Large intestine (tissue), 3 donors: ENCODE data around the gene GARIN5B. TPM values are rescaled to one million over a fixed set of nuclear protein-coding genes. Genes with fewer than 3 reads are reported as not detected.
"Not testable (repeated sequence)": the region's sequence is repeated elsewhere in the genome, so short reads cannot be mapped to it uniquely, and the experiment has no call there.

Experiments
- DNase-seq, 2 donors: peaks; one replicate each; pipeline versions ENCODE4 v3.0.0 to v3.0.0-alpha.2; 2013
- H3K27ac ChIP-seq: one replicate; pipeline ENCODE4 v1.5.1; 2013; ENCODE audit warnings: low read length
- H3K27me3 ChIP-seq: 2 replicates; pipeline ENCODE4 v1.6.1; 2013; ENCODE audit warnings: low read length; ENCODE audit not compliant: control insufficient read depth, insufficient read depth
- H3K36me3 ChIP-seq: 2 replicates; pipeline ENCODE4 v1.6.1; 2013; ENCODE audit warnings: low read length; ENCODE audit not compliant: control insufficient read depth, insufficient read depth
- H3K4me1 ChIP-seq: one replicate; pipeline ENCODE4 v1.6.1; 2013; ENCODE audit warnings: low read length; ENCODE audit not compliant: control insufficient read depth, insufficient read depth
- H3K4me3 ChIP-seq: one replicate; pipeline ENCODE4 v1.5.1; 2013; ENCODE audit warnings: low read length
- H3K9me3 ChIP-seq: one replicate; pipeline ENCODE4 v1.6.1; 2013; ENCODE audit warnings: mild to moderate bottlenecking, low read depth, low read length, moderate library complexity; ENCODE audit not compliant: control insufficient read depth
- WGBS: methylation state at CpG from one replicate; pipeline ENCODE4 v1.1.5; 2013; ENCODE audit warnings: low lambda C conversion rate; ENCODE audit not compliant: insufficient coverage; 5-methylcytosine and 5-hydroxymethylcytosine counted together
- polyA plus RNA-seq: library from polyadenylated mRNA; unstranded; fragments of 120-200 nt; gene quantifications from one replicate; pipeline ENCODE4 v1.2.1, GENCODE V29; 2013

GARIN5B gene
- polyA plus RNA-seq, 1 donor, result 0.03 TPM

- WGBS, result no CpG with 5 or more reads among the region's 63 CpGs
- peak; percentile 100 for DNase-seq
- Histone ChIP-seq H3K36me3 (peaks cover 22% of the 10 kb centered on the region), H3K27ac (peak within 1 kb of the TSS; percentile 98), H3K27me3 (no peaks in the 10 kb centered on the region), H3K4me1 (peaks cover 19% of the 10 kb centered on the region), H3K9me3 (no peaks in the 10 kb centered on the region), H3K4me3 (peak within 1 kb of the TSS; percentile 65)
Measured at GRCh38 chr19:55339105-55339888, 23.8 kb downstream of the GARIN5B start, which contains the start of gene KMT5C. Gene KMT5C, plus strand, starts transcription at chr19:55339876. Its CDS starts 2,061 bp downstream, at chr19:55341937.

- no peak for DNase-seq
- H3K27me3 ChIP-seq, result no peaks in the 10 kb centered on the region
- no peak overlapping the region for H3K27ac ChIP-seq
- no CpG with 5 or more reads among the region's 7 CpGs for WGBS
- peaks cover 2% of the 10 kb centered on the region for H3K9me3 ChIP-seq
- H3K4me3 ChIP-seq, result no peak overlapping the region
- H3K36me3 ChIP-seq, result no peaks in the 10 kb centered on the region
- peaks cover 24% of the 10 kb centered on the region for H3K4me1 ChIP-seq
Measured at GRCh38 chr19:55336101-55336500, 27.0 kb downstream of the GARIN5B start.

GRCh38 chr19:55333870-55334269, 29.2 kb downstream of the GARIN5B start:
- DNase-seq, result peak; percentile 96 to 99
- H3K27ac ChIP-seq, result peak overlapping the region; percentile 92
- H3K4me1 ChIP-seq, result peaks cover 19% of the 10 kb centered on the region
- H3K9me3 ChIP-seq, result peaks cover 3% of the 10 kb centered on the region
- no peaks in the 10 kb centered on the region for H3K36me3 ChIP-seq
- no CpG with 5 or more reads among the region's 11 CpGs for WGBS
- H3K4me3 ChIP-seq, result no peak overlapping the region
- no peaks in the 10 kb centered on the region for H3K27me3 ChIP-seq

GRCh38 chr19:55329791-55330190, 33.3 kb downstream of the GARIN5B start:
- peaks cover 21% of the 10 kb centered on the region for H3K4me1 ChIP-seq
- H3K27me3 ChIP-seq, H3K4me3 ChIP-seq, H3K27ac ChIP-seq, DNase-seq, H3K36me3 ChIP-seq, H3K9me3 ChIP-seq: not testable (repeated sequence)
- WGBS, result no CpG with 5 or more reads among the region's 6 CpGs

GRCh38 chr19:55328774-55329318, 34.2 kb downstream of the GARIN5B start:
- DNase-seq, H3K27me3 ChIP-seq, H3K36me3 ChIP-seq, H3K9me3 ChIP-seq, H3K4me3 ChIP-seq, H3K27ac ChIP-seq: not testable (repeated sequence)
- 95% methylated on average over 2 of the region's 4 CpGs for WGBS
- peaks cover 14% of the 10 kb centered on the region for H3K4me1 ChIP-seq

- peaks cover 5% of the 10 kb centered on the region for H3K9me3 ChIP-seq
- peak within 1 kb of the TSS; percentile 8 for H3K27ac ChIP-seq
- H3K36me3 ChIP-seq, result no peaks in the 10 kb centered on the region
- 100% methylated on average over 4 of the region's 14 CpGs for WGBS
- no peaks in the 10 kb centered on the region for H3K27me3 ChIP-seq
- H3K4me3 ChIP-seq, result no peak within 1 kb of the TSS
- H3K4me1 ChIP-seq, result peaks cover 28% of the 10 kb centered on the region
- no peak for DNase-seq
Measured at GRCh38 chr19:55325172-55325571, 37.9 kb downstream of the GARIN5B start, which contains the start of gene TMEM150B. Gene TMEM150B, minus strand, starts transcription at chr19:55325341. Its CDS starts 4,305 bp downstream, at chr19:55321036.

GRCh38 chr19:55324662-55325061, 38.4 kb downstream of the GARIN5B start:
- H3K4me3 ChIP-seq, result no peak overlapping the region

GRCh38 chr19:55322204-55322885, 40.7 kb downstream of the GARIN5B start:
- Histone ChIP-seq H3K36me3 (peaks cover 4% of the 10 kb centered on the region), H3K27me3 (no peaks in the 10 kb centered on the region), H3K27ac (peak overlapping the region; percentile 89), H3K4me3 (peak overlapping the region; percentile 54), H3K9me3 (peaks cover 5% of the 10 kb centered on the region), H3K4me1 (peaks cover 31% of the 10 kb centered on the region)
- peak; percentile 74 to 88 for DNase-seq
- no CpG with 5 or more reads among the region's 12 CpGs for WGBS

More at GRCh38 chr19:55324662-55325061, 38.4 kb downstream of the GARIN5B start:
- peaks cover 33% of the 10 kb centered on the region for H3K4me1 ChIP-seq
- no peaks in the 10 kb centered on the region for H3K27me3 ChIP-seq
- no peak for DNase-seq
- no peaks in the 10 kb centered on the region for H3K36me3 ChIP-seq
- H3K27ac ChIP-seq, result no peak overlapping the region
- WGBS, result no CpG with 5 or more reads among the region's 6 CpGs
- H3K9me3 ChIP-seq, result peaks cover 5% of the 10 kb centered on the region

- Histone ChIP-seq H3K4me1 (peaks cover 31% of the 10 kb centered on the region), H3K4me3 (peak overlapping the region; percentile 54), H3K27ac (peak overlapping the region; percentile 89), H3K27me3 (no peaks in the 10 kb centered on the region), H3K36me3 (peaks cover 8% of the 10 kb centered on the region), H3K9me3 (peaks cover 7% of the 10 kb centered on the region)
- peak; percentile 79 to 91 for DNase-seq
- WGBS, result no CpG with 5 or more reads among the region's 9 CpGs
Measured at GRCh38 chr19:55321466-55322137, 41.5 kb downstream of the GARIN5B start.
